HS-5 (cell line): ENCODE measurements around the gene STAG3.

Source experiments
- DNase-seq: peaks from one replicate; pipeline ENCODE4 v3.0.0-alpha.2; 2012; ENCODE audit warnings: low read depth

STAG3 gene

DNA sequence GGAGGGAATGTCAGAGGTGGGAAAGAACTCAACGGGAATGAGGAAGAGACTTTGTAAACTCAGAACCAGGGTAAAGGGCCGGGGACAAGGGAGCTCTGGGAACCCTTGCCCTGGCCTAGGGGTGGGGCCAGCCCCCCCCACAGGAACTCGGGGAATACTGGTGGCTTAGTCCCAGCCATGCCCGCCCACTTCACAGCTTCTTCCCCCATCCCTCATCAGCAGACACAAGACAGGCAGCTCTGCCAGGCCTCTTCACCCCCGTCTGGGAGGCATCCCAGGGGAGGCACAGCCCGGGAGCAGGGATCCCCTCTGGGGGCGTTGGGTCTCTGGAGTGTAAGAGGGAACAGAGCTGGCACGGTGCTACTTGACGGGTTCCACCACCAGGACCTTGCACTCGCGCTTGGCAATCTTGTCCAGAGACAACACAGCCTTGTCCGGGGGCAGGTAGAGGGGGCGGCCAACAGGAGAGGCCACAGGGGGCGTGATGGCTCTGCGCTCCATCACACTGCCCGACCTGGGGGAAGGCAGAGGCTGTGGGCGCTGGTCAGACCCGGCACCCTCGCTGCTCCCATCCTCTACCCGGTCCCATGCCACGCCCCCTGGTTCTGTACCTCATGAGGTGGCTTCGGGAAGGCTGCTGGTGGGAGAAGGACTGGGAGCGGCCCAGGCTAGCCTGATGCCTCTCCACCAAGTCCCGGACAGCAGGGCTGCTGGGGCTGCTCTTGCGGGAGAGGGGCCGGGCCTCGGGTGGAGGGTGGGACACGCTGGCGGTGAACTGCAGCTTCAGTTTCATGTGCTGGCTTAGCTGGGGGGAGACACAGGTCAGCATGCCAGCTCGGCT, 22.8 kb upstream of the STAG3 start:
- no peak for DNase-seq

GRCh38 chr7:100155553-100156317, 22.0 kb upstream of the STAG3 start:
- DNase-seq = no peak

- DNase-seq = no peak
Observed at GRCh38 chr7:100156331-100157068, 21.2 kb upstream of the STAG3 start.

GRCh38 chr7:100157069-100157333, 20.7 kb upstream of the STAG3 start:
- DNase-seq = no peak

DNA sequence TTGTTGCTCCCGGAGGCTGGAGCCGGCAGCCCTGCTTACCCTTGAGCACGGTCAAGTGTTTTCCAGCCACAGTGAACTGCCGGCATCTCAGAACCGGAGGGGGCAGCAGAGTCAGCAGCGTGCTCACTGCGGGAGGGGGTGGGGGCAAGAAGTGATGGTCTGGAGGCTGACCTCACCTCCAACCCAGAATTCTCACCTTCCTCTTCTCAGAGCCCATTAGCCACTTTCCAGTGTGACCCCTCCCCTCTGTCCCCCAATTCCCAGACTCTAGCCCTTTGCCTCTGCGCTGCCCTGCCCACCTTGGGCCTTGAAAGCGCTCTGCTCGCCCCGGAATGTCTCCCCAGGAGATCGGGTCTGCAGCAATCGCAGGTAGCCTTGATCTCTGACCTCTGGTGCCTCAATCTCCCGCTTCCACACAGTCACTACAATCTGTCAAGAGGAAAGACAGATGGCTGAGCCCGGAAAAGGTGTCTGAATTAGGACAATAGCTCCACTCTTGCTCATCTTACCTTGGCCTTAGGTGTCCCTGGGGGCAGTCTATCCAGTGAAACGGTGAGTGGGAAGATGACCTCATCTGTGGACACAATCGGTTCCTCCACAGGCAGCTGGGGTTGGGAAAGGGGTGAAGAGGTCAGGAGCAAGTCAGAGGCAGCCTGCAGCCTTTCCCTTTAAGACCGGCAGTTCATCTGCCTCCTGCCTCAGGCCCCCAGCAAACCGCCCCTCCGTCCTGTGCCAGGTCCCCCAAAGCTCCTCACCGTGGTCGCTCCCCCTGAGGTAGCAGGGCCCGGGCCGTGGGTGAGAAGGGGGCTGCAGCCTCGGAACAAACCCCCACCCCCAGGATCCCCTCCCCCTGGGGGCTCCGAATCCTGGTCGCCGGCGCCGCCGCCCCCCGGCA, 20.1 kb upstream of the STAG3 start:
- peak; percentile 33 for DNase-seq

DNA sequence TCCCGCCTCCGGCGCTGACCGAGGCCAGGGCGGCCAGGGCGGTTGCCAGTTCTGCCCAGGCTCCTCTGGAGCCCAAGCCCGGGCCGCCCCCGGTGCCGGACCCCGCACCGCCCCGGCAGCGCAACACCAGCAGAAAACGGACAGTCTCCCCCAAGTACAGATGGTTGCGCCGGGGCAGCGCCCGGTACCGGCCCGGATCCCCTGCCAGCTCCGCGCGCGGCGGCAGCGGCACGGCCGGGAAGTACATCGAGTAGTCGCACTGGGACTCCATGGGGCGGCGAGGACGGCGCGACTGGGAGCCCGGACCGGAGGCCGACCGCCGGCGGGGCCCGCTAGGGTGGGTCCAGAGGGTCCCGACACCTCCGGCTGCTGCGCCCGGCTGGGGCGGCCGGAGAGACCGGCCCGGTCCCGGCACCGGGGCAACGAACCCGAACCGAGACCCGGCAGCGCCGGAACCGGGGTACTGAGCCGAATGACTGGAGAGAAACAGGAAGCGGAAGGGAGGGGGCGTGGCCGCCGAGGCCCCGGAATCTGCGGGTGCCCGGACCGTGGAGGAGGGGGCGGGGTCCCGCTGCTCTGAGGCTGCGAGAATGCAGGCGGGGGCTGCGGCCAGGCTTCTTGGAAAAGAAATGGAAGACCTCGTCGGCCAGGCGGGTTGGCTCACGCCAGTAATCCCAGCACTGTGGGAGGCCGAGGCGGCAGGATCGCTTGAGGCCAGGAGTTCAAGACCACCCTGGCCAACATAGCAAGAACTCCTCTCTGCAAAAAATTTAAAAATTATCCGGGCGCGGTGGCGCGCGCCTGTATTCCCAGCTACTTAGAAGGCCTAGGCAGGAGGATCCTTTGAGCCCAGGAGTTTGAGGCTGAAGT, 19.3 kb upstream of the STAG3 start, which contains the start of gene TRAPPC14:
TRAPPC14 (minus strand) TSS at position 495 of the 870 bp plus-strand sequence; CDS start at position 271, 224 bp downstream.
- peak; percentile 22 for DNase-seq

DNA sequence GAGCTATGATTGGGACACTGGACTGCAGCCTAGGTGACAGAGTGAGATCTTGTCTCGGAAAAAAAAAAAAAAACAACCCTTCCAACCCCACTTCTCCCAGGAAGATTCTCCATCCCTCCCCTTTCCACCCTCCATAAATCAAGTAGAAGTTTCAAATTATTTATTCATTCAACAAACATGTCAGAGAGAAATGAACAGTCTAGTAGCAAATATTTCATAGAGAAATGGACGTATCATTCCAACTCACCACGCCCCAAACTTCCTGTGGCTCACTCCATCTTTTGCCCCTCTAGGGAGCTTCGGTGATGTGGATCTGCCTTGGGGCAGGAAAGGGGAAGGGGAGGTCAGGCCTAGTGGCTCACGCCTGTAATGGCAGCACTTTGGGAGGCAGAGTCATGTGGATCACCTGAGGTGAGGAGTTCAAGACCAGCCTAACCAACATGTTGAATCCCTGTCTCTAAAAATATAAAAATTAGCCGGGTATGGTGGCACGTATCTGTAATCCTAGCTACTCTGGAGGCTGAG, 18.6 kb upstream of the STAG3 start:
- no peak for DNase-seq

GRCh38 chr7:100160067-100160466, 17.7 kb upstream of the STAG3 start:
- DNase-seq = no peak

DNA sequence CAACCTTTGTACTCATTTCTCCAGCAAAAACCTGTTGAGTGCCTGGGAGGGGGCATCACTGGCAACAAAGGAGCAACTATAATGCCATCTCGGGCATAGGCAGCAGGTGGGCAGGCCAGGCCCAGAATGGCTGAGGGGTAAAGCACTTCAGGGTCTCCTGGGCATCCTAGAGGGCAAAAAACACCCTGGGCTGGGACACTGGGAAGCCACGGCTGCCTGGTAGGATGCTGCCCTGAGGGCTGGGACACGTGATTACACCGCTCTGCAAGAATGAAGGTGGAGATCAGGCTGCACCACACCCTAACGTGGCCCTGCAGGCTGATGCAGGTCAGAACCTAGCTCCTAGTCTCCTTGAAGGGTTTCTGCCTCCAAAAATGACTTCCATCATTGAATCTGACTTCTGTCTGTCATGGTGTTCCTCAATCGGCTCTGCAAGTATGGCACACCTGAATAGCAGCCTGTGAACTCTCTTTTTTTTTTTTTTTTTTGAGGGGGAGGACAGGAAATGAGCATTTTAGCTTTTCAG, 14.6 kb upstream of the STAG3 start:
- DNase-seq = no peak

GRCh38 chr7:100163871-100164270, 13.8 kb upstream of the STAG3 start:
- DNase-seq = no peak

DNA sequence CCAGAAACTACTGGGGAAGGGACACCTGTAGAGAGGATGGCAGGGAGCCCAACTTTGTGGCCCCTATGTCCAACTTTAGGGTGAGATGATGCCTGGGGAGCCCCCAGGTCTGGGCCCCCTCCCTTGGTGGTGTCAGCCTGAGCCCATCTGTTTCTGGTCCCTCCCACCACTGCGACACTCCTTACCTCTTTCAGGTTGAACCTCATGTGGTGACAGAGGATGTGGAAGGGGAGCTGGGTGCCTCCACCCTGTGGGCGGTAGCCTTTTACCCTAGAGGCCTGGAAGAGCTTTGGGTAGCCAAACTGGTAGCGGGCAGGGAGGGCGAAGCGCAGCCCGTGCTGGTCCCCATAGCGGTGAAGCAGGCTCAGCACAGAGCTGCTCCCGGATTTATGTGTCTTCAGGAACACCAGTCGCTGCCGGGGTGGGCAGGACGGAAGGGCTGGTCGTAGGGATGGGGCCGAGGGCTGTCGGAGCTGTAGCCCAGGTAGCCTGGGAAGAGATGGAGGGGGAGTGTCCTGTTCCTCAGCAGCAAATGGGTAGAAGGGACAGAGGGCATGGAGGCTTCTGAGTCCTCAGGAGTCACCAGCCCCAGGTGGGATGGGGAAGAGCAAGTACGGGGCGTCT, 11.3 kb upstream of the STAG3 start:
- no peak for DNase-seq

GRCh38 chr7:100166970-100167911, 10.5 kb upstream of the STAG3 start:
- DNase-seq = no peak

DNA sequence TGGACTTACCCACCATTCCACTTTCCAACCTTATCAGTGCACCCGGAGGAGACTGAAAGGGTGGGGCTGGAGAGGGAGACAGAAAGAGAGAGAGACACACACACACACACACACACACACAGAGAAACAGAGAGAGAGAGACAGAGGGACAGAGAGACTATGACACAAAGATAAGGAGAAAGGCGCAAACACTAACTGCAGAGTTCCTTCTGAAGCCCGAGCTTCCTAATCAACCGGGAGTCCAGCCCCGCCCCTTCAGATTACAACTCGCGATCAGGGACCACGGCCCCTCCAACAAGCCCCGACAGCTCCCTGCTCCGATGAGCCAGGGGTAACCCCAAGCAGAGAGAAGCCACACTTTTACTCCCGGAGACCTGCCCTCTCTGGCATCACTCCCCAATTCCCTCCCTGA, 9.8 kb upstream of the STAG3 start:
- DNase-seq = no peak

DNA sequence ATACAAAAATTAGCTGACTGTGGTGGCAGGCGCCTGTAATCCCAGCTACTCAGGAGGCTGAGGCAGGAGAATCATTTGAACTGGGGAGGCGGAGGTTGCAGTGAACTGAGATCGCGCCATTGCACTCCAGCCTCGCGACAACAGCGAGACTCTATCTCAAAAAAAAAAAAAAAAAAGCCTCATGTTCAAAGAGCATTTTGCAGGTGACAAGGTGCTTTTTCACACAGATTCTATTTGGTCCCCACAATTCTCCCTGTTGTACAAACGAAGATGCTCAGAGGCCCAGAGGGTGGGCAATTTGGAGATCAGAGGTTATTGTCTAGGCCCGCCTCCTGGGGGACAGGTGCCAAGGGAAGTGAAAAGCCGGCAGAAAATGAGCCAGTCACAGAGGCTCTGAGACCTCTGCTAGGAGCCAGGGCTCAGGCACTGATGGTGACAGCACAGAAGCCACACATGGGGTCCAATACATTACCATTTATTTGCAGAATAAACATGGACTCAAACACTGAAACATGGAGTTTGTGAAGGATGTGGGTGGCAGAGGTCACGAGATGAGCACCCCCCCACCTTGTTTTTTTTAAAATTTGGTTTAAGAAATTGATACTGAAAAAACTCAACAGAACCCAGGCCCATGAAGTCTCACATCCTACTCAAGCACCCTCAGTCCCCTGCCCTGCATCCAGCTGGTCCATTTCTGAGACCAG, 8.4 kb upstream of the STAG3 start:
- DNase-seq = no peak

DNA sequence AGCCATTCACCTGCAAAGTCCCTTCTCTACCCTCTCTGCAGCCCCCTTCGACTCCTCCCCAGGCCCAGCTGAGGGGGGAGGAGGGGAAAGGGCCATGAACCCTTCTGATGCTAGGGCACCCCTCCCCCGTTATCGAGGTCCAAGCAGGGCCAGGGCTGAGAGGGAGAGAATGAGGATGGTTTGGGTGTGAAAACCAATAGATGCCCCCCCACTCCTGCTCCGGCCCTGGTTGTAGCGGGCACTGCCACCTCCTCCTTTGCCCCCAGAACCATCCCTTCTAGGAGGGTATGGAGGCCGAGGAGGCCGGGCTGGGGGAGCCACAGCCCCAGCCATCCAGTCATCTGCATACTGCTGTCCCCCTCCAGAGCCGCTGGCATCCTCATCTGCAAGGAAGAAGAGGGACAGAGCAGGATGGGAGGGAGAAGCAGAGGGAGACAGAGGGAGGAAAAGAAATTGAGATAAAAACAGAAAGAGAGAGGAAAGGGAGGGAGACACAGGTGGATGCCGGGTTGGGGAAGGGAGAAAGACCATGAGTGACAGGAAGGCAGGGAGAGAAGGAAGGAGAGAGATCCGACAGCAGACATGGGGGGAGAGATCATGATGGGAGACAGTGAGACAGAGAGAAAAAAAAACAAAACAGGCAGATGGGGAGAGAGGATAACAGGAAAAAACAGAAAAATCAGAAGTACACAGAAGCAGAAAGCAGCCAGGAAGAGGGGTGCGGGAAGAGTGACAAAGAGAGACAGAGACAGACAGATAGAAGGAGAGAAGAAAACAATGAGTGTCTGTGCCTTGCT, 7.4 kb upstream of the STAG3 start:
- DNase-seq = no peak

GRCh38 chr7:100171087-100171681, 6.5 kb upstream of the STAG3 start:
- no peak for DNase-seq

GRCh38 chr7:100171840-100172239, 5.9 kb upstream of the STAG3 start:
- DNase-seq = no peak
